ENCODE results near the gene RFFL. TPM values are rescaled to one million over a fixed set of nuclear protein-coding genes. Genes with fewer than 3 reads are reported as not detected.
A peak's percentile ranks its signal among the peaks of the same experiment; 100 is the strongest.

RFFL gene
- total RNA-seq, 4 donors from 2014 or later = 31.7 to 64.0 (median 56.2) TPM

DNA sequence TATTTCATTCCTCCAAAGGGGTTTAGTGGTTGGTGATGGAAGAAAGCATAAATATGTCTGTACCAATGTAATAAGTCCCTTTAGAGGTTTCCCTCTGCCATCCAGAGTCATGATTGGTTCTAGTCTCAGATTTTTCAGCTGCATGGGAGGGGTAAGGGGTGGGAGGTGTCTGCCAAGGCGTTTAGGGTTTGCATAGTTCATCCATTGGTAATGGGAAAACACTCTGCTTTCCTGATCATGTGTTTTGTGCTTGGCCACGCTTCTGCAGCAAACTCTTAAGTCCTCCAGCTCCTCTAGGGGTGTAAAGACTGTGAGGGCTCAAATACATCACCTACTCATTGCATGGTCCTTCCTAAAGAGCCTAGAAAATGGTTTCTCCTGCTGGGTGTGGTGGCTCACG, 53.4 kb downstream of the RFFL start:
- H3K4me3 ChIP-seq = no peak overlapping the region

GRCh38 chr17:35006961-35007360, 56.5 kb downstream of the RFFL start:
- Histone ChIP-seq H3K9me3 (no peaks in the 10 kb centered on the region), H3K4me3 (no peak overlapping the region), H3K27me3 (no peaks in the 10 kb centered on the region), H3K27ac (no peak overlapping the region), H3K36me3 (peaks cover 5 to 96% (median 7%) of the 10 kb centered on the region in 3 donors), H3K4me1 (peaks cover 0 to 23% (median 0%) of the 10 kb centered on the region in 3 donors)
- TF ChIP-seq POLR2A (IDR thresholded peaks at IDR 0.05) (no peak), CTCF (IDR thresholded peaks at IDR 0.05) (no peak)
- no peak for DNase-seq
- intact Hi-C loops (cut with DNase I) = no loop called here
- 29 to 60% methylated on average over 1 of the region's 1 CpG for WGBS, 2 donors

More for the DNA sequence above, 53.4 kb downstream of the RFFL start:
- DNase-seq = no peak
- TF ChIP-seq CTCF (IDR thresholded peaks at IDR 0.05) (no peak), POLR2A (IDR thresholded peaks at IDR 0.05) (no peak)
- no peaks in the 10 kb centered on the region for H3K27me3 ChIP-seq
- intact Hi-C loops (cut with DNase I) = no loop called here
- H3K36me3 ChIP-seq = peaks cover 3 to 96% (median 7%) of the 10 kb centered on the region in 3 donors
- H3K27ac ChIP-seq = no peak overlapping the region
- H3K9me3 ChIP-seq = no peaks in the 10 kb centered on the region
- H3K4me1 ChIP-seq = peaks cover 0 to 6% (median 0%) of the 10 kb centered on the region in 3 donors
- WGBS, 2 donors = 59 to 66% methylated on average over 2 to 3 of the region's 3 CpGs

DNA sequence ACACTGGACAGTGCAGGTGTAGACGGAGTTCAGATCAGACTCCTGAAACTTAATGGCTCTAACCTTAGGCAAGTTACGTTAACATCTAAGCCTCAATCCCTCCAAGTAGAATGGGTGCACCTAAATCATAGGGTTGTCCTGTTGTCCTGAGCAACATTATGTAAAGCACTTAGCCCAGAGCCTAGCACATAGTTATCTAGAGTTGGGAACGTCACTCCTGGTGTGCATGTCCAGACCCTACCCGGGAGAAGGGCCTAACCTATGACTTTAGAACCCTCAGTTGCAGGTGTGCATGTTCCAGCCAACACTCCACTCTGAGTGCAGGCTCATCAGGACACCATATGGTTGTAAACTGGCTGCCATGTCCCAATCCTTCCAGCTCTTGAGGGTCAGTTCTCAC, 57.2 kb downstream of the RFFL start:
- Histone ChIP-seq H3K27ac (no peak overlapping the region), H3K9me3 (no peaks in the 10 kb centered on the region), H3K4me3 (no peak overlapping the region), H3K36me3 (peaks cover 5 to 96% (median 7%) of the 10 kb centered on the region in 3 donors), H3K4me1 (peaks cover 0 to 24% (median 0%) of the 10 kb centered on the region in 3 donors), H3K27me3 (no peaks in the 10 kb centered on the region)
- TF ChIP-seq POLR2A (IDR thresholded peaks at IDR 0.05) (no peak), CTCF (IDR thresholded peaks at IDR 0.05) (no peak)
- WGBS, 2 donors = 83 to 100% methylated on average over 2 to 3 of the region's 4 CpGs
- intact Hi-C loops (cut with DNase I) = no loop called here
- no peak for DNase-seq

DNA sequence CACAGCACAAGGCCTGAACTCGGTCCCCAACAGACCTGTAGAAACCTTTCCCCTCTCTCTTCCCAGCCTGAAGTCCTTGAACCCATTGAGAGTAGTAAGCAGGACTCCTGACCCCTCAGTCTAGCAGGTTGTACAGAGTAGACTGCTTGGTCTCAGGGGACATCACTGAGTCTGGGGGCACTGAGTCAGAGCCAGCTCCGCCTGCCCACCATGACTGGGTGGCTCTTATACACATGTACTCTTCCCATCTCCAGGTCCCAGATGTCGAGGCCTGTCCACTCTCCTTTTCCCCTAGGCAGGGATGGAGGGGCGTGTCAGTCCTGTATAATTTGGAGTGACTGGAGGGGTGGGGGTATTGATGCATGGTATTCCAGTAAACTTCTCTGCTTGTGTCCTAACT, 59.7 kb downstream of the RFFL start:
- TF ChIP-seq CTCF (IDR thresholded peaks at IDR 0.05) (no peak), POLR2A (IDR thresholded peaks at IDR 0.05) (no peak)
- Histone ChIP-seq H3K36me3 (peaks cover 0 to 95% (median 12%) of the 10 kb centered on the region in 3 donors), H3K4me3 (no peak overlapping the region), H3K27ac (peak overlapping the region in 2 of 4 donors; percentile 54 to 55), H3K27me3 (no peaks in the 10 kb centered on the region), H3K9me3 (no peaks in the 10 kb centered on the region), H3K4me1 (peaks cover 0 to 36% (median 0%) of the 10 kb centered on the region in 3 donors)
- DNase-seq = no peak
- intact Hi-C loops (cut with DNase I) = no loop called here
- 85 to 87% methylated on average over 3 to 4 of the region's 4 CpGs for WGBS, 2 donors

DNA sequence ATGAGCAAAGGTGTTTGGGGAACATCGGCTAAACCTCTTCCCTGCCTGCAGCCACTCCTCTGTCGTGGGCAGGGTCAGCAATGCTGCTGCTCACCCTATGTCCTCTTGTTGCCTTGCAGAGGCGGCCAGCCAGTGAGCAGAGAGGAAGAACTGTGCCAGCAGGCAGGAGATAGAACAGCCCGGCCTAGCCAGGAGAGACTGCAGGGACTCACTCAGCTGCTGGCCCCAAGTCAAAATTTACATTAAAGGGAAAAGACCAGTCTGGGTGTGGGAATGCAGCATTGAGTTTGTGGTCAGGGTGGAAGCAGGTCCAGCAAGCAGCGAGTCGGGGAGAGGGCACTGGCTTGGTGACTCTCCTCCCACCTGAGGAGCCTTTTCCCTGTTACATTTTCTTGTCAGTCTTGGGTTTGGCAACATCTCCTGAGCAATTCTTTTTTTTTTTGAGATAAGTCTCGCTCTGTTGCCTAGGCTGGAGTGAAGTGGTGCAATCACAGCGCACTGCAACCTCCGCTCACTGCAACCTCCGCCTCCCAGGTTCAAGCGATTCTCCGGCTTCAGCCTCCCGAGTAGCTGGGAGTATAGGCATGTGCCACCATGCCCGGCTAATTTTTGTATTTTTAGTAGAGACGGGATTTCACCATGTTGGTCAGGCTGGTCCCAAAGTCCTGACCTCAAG, 60.5 kb downstream of the RFFL start:
- Histone ChIP-seq H3K4me3 (no peak overlapping the region), H3K36me3 (peaks cover 0 to 94% (median 12%) of the 10 kb centered on the region in 3 donors), H3K27ac (peak overlapping the region in 3 of 4 donors; percentile 34 to 55 (median 54)), H3K9me3 (no peaks in the 10 kb centered on the region), H3K27me3 (no peaks in the 10 kb centered on the region), H3K4me1 (peaks cover 0 to 44% (median 7%) of the 10 kb centered on the region in 3 donors)
- no peak for TF ChIP-seq CTCF (IDR thresholded peaks at IDR 0.05)
- TF ChIP-seq POLR2A (IDR thresholded peaks at IDR 0.05) = no peak
- WGBS, 2 donors = 73 to 78% methylated on average over 10 to 15 of the region's 15 CpGs
- intact Hi-C loops (cut with DNase I) = no loop called here
- DNase-seq = no peak
